Cardiac muscle cell (in vitro differentiated cells and primary cell): Measurements from ENCODE around the gene HDAC4. TPM values are rescaled to one million over a fixed set of nuclear protein-coding genes. Genes with fewer than 3 reads are reported as not detected.
"Not testable (repeated sequence)": the region's sequence is repeated elsewhere in the genome, so short reads cannot be mapped to it uniquely, and the experiment has no call there.

Experiments used
- DNase-seq, 2 donors: peaks; one replicate each; pipeline versions ENCODE4 v3.0.0 to v3.0.0-alpha.2; 2010 to 2017; ENCODE audit warnings: low read depth in 1 of 2, low spot score in 1 of 2
- H3K27ac ChIP-seq: fragments of 200-600 bp; sonication (generic); 2 replicates; pipeline ENCODE4 v1.5.1; 2016
- H3K27me3 ChIP-seq: fragments of 200-600 bp; sonication (generic); 2 replicates; pipeline ENCODE4 v1.6.0; 2016; ENCODE audit warnings: control low read depth
- H3K36me3 ChIP-seq: fragments of 200-600 bp; sonication (generic); 2 replicates; pipeline ENCODE4 v1.5.1; 2016; ENCODE audit warnings: control low read depth
- H3K4me1 ChIP-seq: fragments of 200-600 bp; sonication (generic); 2 replicates; pipeline ENCODE4 v1.8.1; 2017; ENCODE audit warnings: low read depth, mild to moderate bottlenecking, mixed run types
- H3K4me3 ChIP-seq: fragments of 200-600 bp; sonication (generic); 2 replicates; pipeline ENCODE4 v1.5.1; 2016; ENCODE audit warnings: mild to moderate bottlenecking
- H3K9me3 ChIP-seq: fragments of 200-600 bp; sonication (generic); 2 replicates; pipeline ENCODE4 v1.5.1; 2017; ENCODE audit warnings: low read depth, mild to moderate bottlenecking, control low read depth
- polyA plus RNA-seq: library from polyadenylated mRNA; unstranded; fragments of >200 nt; fragmentation: Nextera tagmentation; extraction: Ambion mirVana; gene quantifications from 2 replicates; pipeline ENCODE4 v1.2.1, GENCODE V29; 2016
- total RNA-seq: library from RNA; depleted of rRNA; stranded (reverse); fragments of >200 nt; gene quantifications from 2 replicates; pipeline ENCODE4 v1.2.3, GENCODE V29; 2016
- TF ChIP-seq, protein P1 (sequence below): IDR thresholded peaks from 2 replicates; pipeline ENCODE4 v1.5.1; 2012; ENCODE audit warnings: low read depth, mild to moderate bottlenecking, low read length

Gene HDAC4
- 24.0 and 41.6 TPM in 2 replicates for total RNA-seq
- 7.0 and 12.6 TPM in 2 replicates for polyA plus RNA-seq

- peaks cover 26% of the 10 kb centered on the region for H3K4me1 ChIP-seq
- H3K4me3 ChIP-seq = peak within 1 kb of the TSS; percentile 66
- H3K27me3 ChIP-seq = no peaks in the 10 kb centered on the region
- H3K36me3 ChIP-seq = no peaks in the 10 kb centered on the region
- TF ChIP-seq, protein P1, sequence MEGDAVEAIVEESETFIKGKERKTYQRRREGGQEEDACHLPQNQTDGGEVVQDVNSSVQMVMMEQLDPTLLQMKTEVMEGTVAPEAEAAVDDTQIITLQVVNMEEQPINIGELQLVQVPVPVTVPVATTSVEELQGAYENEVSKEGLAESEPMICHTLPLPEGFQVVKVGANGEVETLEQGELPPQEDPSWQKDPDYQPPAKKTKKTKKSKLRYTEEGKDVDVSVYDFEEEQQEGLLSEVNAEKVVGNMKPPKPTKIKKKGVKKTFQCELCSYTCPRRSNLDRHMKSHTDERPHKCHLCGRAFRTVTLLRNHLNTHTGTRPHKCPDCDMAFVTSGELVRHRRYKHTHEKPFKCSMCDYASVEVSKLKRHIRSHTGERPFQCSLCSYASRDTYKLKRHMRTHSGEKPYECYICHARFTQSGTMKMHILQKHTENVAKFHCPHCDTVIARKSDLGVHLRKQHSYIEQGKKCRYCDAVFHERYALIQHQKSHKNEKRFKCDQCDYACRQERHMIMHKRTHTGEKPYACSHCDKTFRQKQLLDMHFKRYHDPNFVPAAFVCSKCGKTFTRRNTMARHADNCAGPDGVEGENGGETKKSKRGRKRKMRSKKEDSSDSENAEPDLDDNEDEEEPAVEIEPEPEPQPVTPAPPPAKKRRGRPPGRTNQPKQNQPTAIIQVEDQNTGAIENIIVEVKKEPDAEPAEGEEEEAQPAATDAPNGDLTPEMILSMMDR = no peak
- DNase-seq = peak in 1 of 2 donors; percentile 76
- no peaks in the 10 kb centered on the region for H3K9me3 ChIP-seq
- peak within 1 kb of the TSS; percentile 99 for H3K27ac ChIP-seq
These were observed at the start of gene HDAC4 for GRCh38 chr2:239400596-239401066. TSS of gene HDAC4 (minus strand) at chr2:239401020. CDS start at chr2:239352699, 48,321 bp downstream.

- DNase-seq, H3K4me1 ChIP-seq, H3K27me3 ChIP-seq: not testable (repeated sequence)
These were observed 48.6 kb upstream of the HDAC4 start for GRCh38 chr2:239449468-239449867.

GRCh38 chr2:239445771-239446524 is 45.1 kb upstream of the HDAC4 start:
- TF ChIP-seq, protein P1 = no peak
- no peak overlapping the region for H3K4me3 ChIP-seq
- peak in 1 of 2 donors; percentile 72 for DNase-seq
- H3K27me3 ChIP-seq = no peaks in the 10 kb centered on the region
- no peak overlapping the region for H3K27ac ChIP-seq
- H3K4me1 ChIP-seq = no peaks in the 10 kb centered on the region
- no peaks in the 10 kb centered on the region for H3K36me3 ChIP-seq
- H3K9me3 ChIP-seq = no peaks in the 10 kb centered on the region

More at GRCh38 chr2:239449468-239449867, 48.6 kb upstream of the HDAC4 start:
- H3K4me3 ChIP-seq, H3K9me3 ChIP-seq, H3K36me3 ChIP-seq, H3K27ac ChIP-seq: not testable (repeated sequence)

- Histone ChIP-seq H3K4me1 (no peaks in the 10 kb centered on the region), H3K36me3 (no peaks in the 10 kb centered on the region), H3K27me3 (no peaks in the 10 kb centered on the region), H3K27ac (no peak overlapping the region), H3K9me3 (no peaks in the 10 kb centered on the region), H3K4me3 (no peak overlapping the region)
- TF ChIP-seq, protein P1 = no peak
- peak in 1 of 2 donors; percentile 67 for DNase-seq
These were observed 44.1 kb upstream of the HDAC4 start for GRCh38 chr2:239444626-239445577.

DNA sequence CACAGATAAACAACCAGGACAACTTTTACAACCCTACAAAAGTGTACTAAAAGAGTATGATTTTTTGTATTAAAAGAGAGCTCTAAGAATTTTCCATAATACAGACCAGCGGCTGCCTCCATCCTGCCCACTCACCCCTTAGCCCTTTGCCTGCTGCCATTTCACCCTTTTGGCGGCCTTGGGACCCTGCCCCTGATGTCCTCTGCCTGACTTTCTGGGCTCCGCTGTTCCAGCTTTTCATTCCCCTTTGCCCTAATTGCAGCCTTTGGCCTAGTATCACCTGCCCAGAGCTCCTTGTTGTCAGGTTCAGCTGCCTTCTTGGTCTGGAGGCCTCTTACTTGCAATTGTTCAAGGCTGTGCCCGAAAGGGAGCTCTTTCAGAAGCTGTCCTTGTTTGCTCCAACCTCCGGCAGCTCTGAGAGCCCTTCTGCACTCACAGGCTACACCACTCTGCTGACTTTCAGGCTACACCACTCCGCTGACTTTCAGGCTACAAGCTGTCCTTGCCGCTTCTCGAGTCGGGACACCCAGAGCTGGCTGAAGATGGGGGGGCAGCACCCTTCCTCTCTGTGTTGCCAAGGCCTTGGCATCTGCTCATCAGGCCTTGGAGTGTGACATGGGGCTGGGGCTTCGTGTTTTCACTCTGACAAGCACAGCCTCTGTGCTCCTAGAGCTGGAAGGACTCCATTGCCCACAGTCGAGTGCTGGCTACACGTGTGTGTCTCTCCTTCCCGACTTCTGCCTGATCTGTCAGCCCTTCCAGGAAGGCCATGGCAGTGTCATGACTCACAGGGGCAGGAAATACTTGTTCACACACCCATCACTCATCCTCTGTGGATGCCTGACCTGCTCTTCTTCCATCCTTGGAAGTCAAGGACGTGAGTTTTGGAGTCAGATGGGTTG is 43.1 kb upstream of the HDAC4 start:
- peak in 1 of 2 donors; percentile 34 for DNase-seq
- H3K9me3 ChIP-seq = no peaks in the 10 kb centered on the region
- no peaks in the 10 kb centered on the region for H3K36me3 ChIP-seq
- TF ChIP-seq, protein P1 = no peak
- no peak overlapping the region for H3K27ac ChIP-seq
- H3K4me1 ChIP-seq = no peaks in the 10 kb centered on the region
- no peaks in the 10 kb centered on the region for H3K27me3 ChIP-seq
- H3K4me3 ChIP-seq = no peak overlapping the region
